ENCODE results near the gene CAMK1D. TPM values are rescaled to one million over a fixed set of nuclear protein-coding genes. Genes with fewer than 3 reads are reported as not detected.

The CAMK1D gene
- total and polyA plus RNA-seq, 2 donors (not counting 3 experiments of a cell fraction or from before 2014, with no cell fraction given) = 0.37 to 4.2 TPM

- FAIRE-seq (no peak), DNase-seq (ENCODE audit: low read depth, low spot score) (no peak)
- BruUV-seq (replicated peaks) = no TSS peak
- H3K9ac ChIP-seq (replicated peaks; ENCODE audit: extremely low read depth, insufficient read depth, low read length) = no peak overlapping the region
- H3K27ac ChIP-seq (ENCODE audit: insufficient read depth, low read depth, low read length) = no peak overlapping the region
- intact Hi-C loops (cut with micrococcal nuclease) (loop anchor here (5.0 kb wide), 1 partner anchor 414 kb away; no protein-coding TSS in a partner anchor), dilution Hi-C loops (cut with MboI; ENCODE audit: extremely low pct_ligation_motif_present, low sequenced_read_pairs) (no loop called here)
- POLR2A ChIA-PET = no interaction called here
- H3K27me3 ChIP-seq (ENCODE audit: control insufficient read depth in 2 of 2, insufficient read depth in 2 of 2, low read length in 2 of 2) = peaks cover 0 to 3% of the 10 kb centered on the region in 2 experiments
- no peaks in the 10 kb centered on the region for H3K9me3 ChIP-seq (replicated peaks; ENCODE audit: control insufficient read depth, insufficient read depth, low read length)
- no peak overlapping the region for H3K4me3 ChIP-seq (replicated peaks in 1 of 3; ENCODE audit: insufficient read depth in 1 of 3, low read depth in 1 of 3, low read length in 3 of 3)
- CTCF ChIA-PET = interaction anchor here (0.5 to 6.2 kb wide), 2 partner anchors 394 to 454 kb away, joined by 3 to 231 read pairs; no protein-coding TSS in a partner anchor
- no peaks in the 10 kb centered on the region for H3K36me3 ChIP-seq (ENCODE audit: control insufficient read depth in 2 of 2, extremely low read depth in 1 of 2, insufficient read depth in 2 of 2, low read length in 2 of 2)
- no peak overlapping the region for H2AFZ ChIP-seq (ENCODE audit: low read depth, low read length)
- no peaks in the 10 kb centered on the region for H3K4me1 ChIP-seq (ENCODE audit: control insufficient read depth, extremely low read depth, insufficient read depth, low read length)
- no peak overlapping the region for H3K4me2 ChIP-seq (ENCODE audit: insufficient read depth, low read length)
- H4K20me1 ChIP-seq (replicated peaks; ENCODE audit: control insufficient read depth, extremely low read depth, insufficient read depth, low read length) = no peaks in the 10 kb centered on the region
- TF ChIP-seq JUN (IDR thresholded peaks at IDR 0.05; ENCODE audit: borderline replicate concordance, insufficient read depth, insufficient read length, low read depth) (no peak), EZH2 (IDR thresholded peaks at IDR 0.05; ENCODE audit: borderline replicate concordance, low read depth, low read length, severe bottlenecking) (no peak), MYC (IDR thresholded peaks at IDR 0.05; ENCODE audit: low read depth, low read length) (no peak), POLR2AphosphoS5 (IDR thresholded peaks at IDR 0.05; ENCODE audit: insufficient read depth, low read depth, low read length) (no peak), GATA2 (IDR thresholded peaks at IDR 0.05; ENCODE audit: insufficient read depth, insufficient read length, low read depth, low read length) (no peak)
- TF ChIP-seq, protein P1, sequence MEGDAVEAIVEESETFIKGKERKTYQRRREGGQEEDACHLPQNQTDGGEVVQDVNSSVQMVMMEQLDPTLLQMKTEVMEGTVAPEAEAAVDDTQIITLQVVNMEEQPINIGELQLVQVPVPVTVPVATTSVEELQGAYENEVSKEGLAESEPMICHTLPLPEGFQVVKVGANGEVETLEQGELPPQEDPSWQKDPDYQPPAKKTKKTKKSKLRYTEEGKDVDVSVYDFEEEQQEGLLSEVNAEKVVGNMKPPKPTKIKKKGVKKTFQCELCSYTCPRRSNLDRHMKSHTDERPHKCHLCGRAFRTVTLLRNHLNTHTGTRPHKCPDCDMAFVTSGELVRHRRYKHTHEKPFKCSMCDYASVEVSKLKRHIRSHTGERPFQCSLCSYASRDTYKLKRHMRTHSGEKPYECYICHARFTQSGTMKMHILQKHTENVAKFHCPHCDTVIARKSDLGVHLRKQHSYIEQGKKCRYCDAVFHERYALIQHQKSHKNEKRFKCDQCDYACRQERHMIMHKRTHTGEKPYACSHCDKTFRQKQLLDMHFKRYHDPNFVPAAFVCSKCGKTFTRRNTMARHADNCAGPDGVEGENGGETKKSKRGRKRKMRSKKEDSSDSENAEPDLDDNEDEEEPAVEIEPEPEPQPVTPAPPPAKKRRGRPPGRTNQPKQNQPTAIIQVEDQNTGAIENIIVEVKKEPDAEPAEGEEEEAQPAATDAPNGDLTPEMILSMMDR (IDR thresholded peaks at IDR 0.05; ENCODE audit: extremely low read depth in 1 of 2, insufficient read depth in 1 of 2, low read depth in 1 of 2, low read length in 2 of 2) = no peak
- no peaks in the 10 kb centered on the region for H3K79me2 ChIP-seq (ENCODE audit: control insufficient read depth, insufficient read depth, low read length)
- no peaks in the 10 kb centered on the region for H3K9me1 ChIP-seq (replicated peaks; ENCODE audit: control insufficient read depth, extremely low read depth, insufficient read depth, low read length)
These were observed 309.2 kb downstream of the CAMK1D start for GRCh38 chr10:12658526-12658925.

All from endothelial cell of umbilical vein (primary cell).